ENCODE data around the gene ANKS1A.

ANKS1A gene

GRCh38 chr6:35011096-35012041, 122.3 kb downstream of the ANKS1A start:
- peak; percentile 47 for DNase-seq
- in situ Hi-C loops (cut with MboI; ENCODE audit: low pct_unique_long_range_greater_than_20kb, low sequenced_read_pairs), result no loop called here

DNA sequence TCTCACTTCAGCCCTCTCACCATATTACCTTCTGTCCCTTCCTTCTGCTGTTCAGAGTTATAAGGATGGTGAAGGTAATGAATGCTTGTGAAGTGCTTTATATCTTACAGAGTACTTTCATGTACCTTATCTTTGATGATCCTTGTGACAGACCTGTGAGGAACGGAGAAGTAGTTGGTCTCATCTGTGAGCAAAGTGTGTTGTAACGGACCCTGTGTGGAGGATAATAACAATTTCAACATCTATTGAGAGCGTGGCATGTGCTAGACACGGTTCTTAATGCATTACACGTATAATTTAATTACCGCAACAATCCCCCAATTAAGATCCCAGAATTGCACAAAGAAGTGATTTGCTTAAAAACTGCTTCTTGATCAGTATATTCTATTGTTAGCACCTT, 124.6 kb downstream of the ANKS1A start:
- in situ Hi-C loops (cut with MboI; ENCODE audit: low pct_unique_long_range_greater_than_20kb, low sequenced_read_pairs), result no loop called here
- DNase-seq, result no peak

GRCh38 chr6:35014341-35014740, 125.3 kb downstream of the ANKS1A start:
- DNase-seq, result no peak
- in situ Hi-C loops (cut with MboI; ENCODE audit: low pct_unique_long_range_greater_than_20kb, low sequenced_read_pairs), result no loop called here

DNA sequence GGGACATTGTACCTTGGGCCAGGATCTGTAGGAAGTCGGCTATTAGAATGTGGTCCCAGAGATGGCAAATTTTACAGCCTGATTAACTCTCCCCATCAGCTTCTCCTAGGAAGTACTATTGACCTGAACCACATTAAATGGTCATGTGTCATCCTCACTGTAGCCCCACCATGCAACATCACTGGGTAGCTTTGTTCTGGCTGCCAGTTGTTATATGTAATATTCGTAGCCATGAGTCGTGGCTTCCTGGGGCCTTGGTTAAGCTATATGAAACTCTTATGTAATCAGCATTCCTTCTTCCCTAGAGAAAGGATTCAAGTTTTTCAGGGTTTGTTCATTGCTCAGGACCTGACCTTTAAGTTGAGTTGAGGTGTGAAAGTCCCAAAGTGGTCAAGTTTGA, 125.7 kb downstream of the ANKS1A start:
- in situ Hi-C loops (cut with MboI; ENCODE audit: low pct_unique_long_range_greater_than_20kb, low sequenced_read_pairs), result no loop called here
- DNase-seq, result no peak

GRCh38 chr6:35015476-35015875, 126.4 kb downstream of the ANKS1A start:
- DNase-seq, result no peak
- in situ Hi-C loops (cut with MboI; ENCODE audit: low pct_unique_long_range_greater_than_20kb, low sequenced_read_pairs), result no loop called here

DNA sequence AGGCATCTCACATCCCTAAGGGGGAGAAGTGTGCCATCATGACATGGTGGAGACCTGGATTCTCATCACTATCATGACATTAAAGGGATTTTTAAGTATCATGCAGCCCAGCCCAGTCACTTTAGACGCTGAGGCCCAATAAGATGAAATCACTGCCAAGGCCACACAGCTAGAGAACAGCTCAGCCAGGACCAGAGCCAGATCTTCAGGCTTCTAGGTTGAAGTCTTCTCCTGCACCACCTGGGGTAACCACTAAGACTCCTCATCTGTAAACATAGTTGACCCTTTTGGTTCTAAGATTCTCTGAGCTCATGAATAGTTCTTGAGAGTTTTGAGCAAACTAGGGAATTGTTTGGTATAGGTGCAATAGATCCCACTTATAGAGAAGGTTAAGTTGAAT, 126.9 kb downstream of the ANKS1A start:
- no peak for DNase-seq
- in situ Hi-C loops (cut with MboI; ENCODE audit: low pct_unique_long_range_greater_than_20kb, low sequenced_read_pairs), result no loop called here

DNA sequence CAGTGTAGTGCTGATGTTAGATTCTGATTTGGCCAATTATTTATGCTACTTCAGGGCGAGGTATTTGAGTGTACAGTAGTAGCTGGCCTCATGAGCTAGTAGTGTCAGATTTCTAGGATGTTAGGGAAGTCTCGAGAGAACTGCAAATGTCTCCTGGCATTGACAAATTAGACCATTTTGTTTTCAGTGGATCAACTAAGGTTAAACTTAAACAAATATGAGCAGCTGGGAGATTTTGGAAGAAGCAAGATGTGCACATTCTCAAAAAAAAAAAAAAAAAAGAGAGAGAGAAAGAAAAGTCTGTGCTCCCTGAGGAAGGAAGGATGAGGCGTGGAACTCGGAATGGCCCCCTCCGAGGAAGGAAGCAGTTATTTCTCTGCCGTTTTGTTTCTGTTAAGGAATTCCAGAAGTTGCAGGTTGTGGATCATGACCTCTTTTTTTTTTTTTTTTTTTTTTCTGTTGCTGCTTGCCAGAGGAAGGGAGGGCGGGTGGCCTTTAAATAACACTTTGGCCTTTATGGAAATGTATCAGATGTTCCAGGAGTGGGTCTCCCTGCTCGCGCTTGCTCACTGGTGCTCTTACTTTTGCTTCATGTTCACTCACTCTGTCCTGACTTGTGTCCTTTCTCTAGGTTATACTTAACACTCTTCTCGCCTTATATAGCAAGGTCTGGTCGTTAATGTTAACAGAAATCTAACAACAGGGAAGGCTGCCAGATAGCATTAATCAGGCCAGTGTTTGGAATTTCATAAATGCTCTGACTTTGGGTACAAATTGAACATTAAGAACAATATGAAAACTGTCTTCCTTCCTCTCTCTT, 127.7 kb downstream of the ANKS1A start:
- in situ Hi-C loops (cut with MboI; ENCODE audit: low pct_unique_long_range_greater_than_20kb, low sequenced_read_pairs), result no loop called here
- DNase-seq, result peak; percentile 26

DNA sequence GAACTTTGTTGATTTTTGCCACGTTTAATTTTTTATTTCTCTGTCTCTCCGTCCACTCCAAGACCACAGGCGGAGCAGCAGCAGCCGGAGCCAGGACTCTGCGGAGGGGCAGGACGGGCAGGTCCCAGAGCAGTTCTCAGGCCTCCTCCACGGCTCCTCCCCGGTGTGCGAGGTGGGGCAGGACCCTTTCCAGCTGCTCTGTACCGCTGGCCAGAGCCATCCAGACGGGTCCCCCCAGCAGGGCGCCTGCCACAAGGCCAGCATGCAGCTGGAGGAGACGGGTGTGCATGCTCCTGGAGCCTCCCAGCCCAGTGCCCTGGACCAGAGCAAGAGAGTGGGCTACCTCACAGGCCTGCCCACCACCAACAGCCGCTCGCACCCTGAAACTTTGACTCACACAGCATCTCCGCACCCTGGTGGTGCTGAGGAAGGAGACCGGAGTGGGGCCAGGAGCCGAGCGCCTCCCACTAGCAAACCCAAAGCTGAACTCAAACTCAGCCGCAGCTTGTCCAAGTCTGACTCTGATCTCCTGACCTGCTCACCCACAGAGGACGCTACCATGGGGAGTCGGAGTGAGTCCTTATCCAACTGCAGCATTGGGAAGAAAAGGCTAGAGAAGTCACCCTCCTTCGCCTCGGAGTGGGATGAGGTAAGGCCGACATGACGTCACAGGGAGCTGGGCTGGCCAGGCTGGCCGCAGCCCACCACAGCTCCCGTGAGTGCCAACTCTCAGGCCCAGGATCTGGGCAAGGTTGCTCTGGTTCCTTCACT, 128.5 kb downstream of the ANKS1A start:
- in situ Hi-C loops (cut with MboI; ENCODE audit: low pct_unique_long_range_greater_than_20kb, low sequenced_read_pairs), result no loop called here
- no peak for DNase-seq

DNA sequence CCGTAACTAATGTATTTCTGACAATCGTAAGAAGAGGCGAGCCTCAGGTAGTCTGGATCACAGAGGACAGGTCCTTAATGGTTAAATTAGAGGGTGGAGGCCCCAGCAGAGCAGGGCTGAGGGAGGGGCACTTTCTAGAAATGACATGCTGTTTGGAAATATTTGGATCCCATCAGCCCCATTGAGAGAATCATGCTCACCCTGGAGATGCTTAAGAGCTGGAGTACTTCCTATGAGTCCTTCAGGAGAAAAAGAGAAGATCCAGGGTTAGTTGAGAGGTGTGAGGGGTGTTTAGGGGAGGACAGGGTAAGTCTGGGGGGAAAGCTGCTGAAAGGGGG, 129.1 kb downstream of the ANKS1A start:
- DNase-seq, result no peak
- in situ Hi-C loops (cut with MboI; ENCODE audit: low pct_unique_long_range_greater_than_20kb, low sequenced_read_pairs), result no loop called here

DNA sequence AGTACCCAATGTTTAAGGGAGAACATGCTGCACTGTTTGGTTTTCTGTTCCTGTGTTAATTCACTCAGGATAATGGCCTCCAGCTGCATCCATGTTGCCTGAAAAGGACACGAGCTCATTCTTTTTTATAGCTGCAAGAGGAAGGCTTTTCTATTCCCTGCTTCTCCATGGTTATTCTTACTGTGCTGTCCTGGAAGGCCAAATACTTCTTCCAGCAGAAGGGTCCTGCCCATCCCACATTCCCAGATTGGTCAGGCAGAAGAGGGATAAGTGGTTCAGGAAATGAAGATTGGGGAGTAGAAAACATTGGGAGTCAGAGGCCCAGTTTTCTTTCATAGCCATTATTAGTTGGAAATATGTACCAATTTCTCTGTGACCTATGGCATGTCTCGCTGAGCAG, 129.7 kb downstream of the ANKS1A start:
- in situ Hi-C loops (cut with MboI; ENCODE audit: low pct_unique_long_range_greater_than_20kb, low sequenced_read_pairs), result no loop called here
- no peak for DNase-seq

DNA sequence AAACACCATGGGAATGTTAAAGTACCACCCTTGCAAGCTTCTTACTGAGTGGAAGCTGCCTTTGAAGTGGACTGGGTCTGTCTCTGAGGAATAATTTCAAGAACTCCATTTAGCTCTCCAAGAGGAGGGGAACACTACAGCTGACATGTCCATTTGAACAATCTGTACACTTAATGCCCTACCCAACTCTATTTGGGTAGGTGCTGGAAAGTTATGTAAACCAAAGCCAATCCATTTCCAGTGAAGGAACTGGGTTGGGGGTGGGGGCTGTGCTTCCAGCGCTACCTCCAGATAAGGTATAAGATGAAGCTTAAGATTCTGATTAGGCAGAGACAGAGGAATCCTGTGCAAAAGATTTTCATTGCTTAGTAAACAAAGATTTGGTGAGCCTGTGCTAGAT, 130.1 kb downstream of the ANKS1A start:
- in situ Hi-C loops (cut with MboI; ENCODE audit: low pct_unique_long_range_greater_than_20kb, low sequenced_read_pairs), result no loop called here
- no peak for DNase-seq

GRCh38 chr6:35019831-35020230, 130.8 kb downstream of the ANKS1A start:
- in situ Hi-C loops (cut with MboI; ENCODE audit: low pct_unique_long_range_greater_than_20kb, low sequenced_read_pairs), result no loop called here
- no peak for DNase-seq

- no peak for DNase-seq
Observed at GRCh38 chr6:35021004-35021403, 131.9 kb downstream of the ANKS1A start.

DNA sequence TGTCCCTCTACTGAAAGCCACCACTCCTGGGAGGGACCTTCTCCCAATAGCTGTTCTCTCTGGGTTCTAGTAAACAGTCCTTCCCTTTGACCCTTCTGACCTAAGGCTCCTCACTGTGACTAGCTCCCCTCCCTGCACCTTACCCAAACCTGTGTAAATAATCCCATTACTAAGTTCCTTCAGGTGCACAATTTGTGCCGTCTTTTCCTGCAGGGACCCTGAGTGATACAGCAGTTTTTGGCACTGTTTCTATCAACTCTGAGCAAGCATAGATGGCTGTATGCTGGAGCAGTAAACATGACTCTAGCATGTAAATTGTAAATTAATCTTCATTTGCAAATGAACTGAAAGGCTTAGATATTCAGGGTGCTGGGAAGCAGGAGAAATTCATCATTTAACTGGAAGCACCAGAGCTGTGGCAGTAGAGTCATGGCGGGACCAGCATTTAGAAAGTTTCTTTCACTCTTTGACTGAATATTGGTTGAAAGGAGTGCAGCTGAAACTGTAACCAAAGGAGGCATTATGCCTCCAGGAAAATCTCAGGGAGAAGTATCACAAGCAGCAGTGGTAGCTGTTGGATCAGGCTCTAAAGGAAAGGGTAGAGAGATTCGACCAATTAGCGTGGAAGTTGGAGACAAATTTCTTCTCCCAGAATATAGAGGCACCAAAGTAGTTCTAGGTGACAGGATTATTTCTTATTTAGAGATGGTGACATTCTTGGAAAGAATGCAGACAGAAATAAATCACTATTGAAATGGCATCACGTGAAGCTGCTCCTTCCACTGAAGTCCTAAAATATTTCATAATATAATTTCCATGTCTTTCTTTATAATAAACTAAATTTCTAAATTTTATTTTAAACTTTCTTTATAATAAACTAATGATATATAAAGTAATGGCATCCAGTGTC, 134.3 kb downstream of the ANKS1A start:
- DNase-seq, result no peak
- in situ Hi-C loops (cut with MboI; ENCODE audit: low pct_unique_long_range_greater_than_20kb, low sequenced_read_pairs), result no loop called here

More at GRCh38 chr6:35021004-35021403, 131.9 kb downstream of the ANKS1A start:
- in situ Hi-C loops (cut with MboI; ENCODE audit: low pct_unique_long_range_greater_than_20kb, low sequenced_read_pairs), result no loop called here

DNA sequence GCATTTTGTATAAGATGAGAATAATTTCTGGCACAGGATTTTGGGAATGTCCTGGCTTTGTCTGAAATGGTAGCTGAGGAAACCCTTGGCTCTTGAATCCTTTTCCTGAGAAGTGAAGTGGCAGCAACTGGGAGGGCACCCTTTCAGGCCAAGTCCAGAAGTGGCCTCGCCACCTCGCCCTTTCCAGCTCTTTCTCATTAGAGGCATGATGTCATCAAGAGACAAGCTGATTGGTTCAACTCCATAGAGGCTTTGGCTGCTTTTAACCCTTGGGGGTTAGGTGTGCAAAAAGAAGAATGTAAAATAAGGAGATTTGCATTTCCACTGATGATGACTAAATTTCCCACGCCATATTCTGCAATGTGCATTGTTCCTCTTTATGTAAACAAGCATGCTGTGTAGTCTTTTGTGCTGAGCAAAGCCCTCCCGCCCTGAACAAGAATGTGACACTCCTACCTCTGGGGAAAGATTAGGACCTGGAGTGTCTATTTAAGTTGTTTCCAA, 135.5 kb downstream of the ANKS1A start:
- in situ Hi-C loops (cut with MboI; ENCODE audit: low pct_unique_long_range_greater_than_20kb, low sequenced_read_pairs), result no loop called here
- DNase-seq, result no peak

DNA sequence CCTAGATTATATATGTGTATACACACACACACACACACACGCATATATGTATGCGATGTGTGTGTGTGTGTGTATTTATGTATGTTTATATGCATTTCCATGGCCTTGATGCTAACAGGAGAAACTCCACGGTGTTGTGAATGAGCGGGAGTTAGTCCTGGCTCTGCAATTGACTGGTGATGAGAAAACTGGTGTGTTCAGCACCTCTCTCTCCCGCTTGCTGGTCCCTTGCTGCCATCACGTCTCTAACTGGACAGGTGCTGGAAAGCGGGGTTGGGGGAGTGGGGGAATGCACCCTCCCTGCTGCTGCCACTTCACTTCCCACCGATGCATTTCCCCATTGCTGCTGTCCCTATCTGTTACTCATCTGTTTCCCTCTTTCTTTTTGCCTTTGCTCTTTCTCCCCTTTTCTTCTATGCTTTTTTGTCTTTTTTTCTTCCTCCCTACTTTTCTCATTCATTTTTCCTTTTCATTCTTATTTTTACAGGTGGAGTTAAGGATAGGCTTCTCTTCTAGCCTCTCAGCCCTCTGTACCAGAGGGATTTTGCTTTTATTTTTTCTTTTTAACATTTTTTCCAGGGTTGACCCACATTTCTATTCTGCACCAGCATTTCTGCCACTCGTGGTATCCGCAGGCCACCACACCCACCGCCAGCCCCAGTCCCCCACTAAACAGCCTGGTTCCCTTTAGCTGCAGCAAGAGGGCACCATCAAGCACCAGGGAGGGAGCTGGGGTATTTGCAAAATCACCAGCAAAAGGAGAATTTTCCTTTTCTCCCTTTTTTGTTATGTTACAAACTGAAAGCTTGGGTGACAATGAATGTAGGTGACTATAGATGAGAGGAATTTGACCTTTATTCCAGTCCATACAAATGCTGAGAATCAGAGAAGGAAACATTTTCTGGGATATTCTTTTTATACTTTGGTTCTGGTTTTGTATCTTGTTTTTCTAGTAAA, 136.5 kb downstream of the ANKS1A start:
- no peak for DNase-seq
- in situ Hi-C loops (cut with MboI; ENCODE audit: low pct_unique_long_range_greater_than_20kb, low sequenced_read_pairs), result no loop called here

DNA sequence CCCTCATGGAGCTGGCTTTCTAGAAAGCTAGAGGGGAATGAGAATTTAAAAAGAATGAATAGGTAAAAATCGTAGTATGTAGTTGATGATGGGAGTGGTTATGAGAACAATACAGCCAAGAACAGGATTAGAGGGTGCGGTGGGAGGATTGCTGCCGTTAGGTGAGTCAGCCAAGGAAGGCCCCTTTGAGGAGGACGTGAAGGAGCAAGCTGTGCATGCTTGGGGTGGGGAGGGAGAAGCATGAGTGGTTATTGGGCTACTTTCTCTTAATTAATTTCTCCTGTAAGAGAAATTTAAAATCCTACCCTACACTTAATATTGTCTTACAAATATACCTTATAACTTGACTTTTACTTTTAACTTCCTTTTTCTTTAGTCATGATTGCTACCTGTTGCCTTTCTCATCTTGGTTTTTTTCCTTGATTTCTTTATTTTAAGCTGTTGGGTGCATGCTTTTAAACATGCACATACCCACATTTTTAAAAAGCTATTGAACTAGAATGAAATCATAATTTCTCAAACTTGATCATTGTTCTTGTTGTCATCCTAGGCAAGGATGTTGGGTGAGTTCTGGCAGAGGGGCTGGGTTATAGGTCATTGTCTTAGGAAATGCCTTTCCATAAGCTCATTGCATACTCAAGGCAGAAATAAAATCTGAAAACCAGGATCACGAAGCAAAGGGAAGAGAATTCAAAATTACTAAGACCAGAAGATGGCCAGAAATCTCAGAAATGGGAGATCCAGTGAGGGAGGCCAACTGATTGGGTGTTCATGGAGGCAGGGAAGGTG, 137.6 kb downstream of the ANKS1A start:
- in situ Hi-C loops (cut with MboI; ENCODE audit: low pct_unique_long_range_greater_than_20kb, low sequenced_read_pairs), result no loop called here

More for the DNA sequence above, 137.6 kb downstream of the ANKS1A start:
- no peak for DNase-seq
